GM18505 (cell line): ENCODE results near the gene TECPR2.

Source experiments
- ATAC-seq: cut with Tn5 transposase; IDR thresholded peaks from one replicate; pipeline ENCODE4 v1.9.1; 2021; ENCODE audit not compliant: unreplicated experiment
- POLR2A ChIP-seq: IDR thresholded peaks from 4 replicates; pipeline ENCODE4 v1.6.1; 2011; ENCODE audit warnings: borderline replicate concordance; ENCODE audit not compliant: insufficient read depth, insufficient read length; ENCODE audit errors: extremely low read depth

Gene TECPR2

GRCh38 chr14:102431751-102432150, 69.0 kb downstream of the TECPR2 start:
- no peak for ATAC-seq
- no peak for TF ChIP-seq POLR2A

DNA sequence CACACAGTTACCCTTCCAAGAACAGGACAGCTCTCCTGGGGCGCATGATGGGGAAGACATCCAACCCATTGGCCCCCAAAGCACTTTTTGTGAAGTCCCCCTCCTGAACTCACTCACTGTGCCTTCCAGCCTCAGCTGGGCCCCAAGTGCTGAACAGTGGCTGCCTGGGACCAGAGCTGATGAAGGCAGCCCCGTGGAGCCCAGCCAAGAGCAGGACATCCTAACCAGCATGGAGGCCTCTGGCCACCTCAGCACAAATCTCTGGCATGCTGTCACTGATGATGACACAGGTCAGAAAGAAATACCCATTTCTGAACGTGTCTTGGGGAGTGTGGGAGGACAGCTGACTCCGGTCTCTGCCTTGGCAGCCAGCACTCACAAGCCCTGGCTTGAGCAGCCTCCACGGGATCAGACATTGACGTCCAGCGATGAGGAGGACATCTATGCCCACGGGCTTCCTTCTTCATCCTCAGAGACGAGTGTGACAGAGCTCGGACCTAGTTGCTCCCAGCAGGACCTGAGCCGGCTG, 72.0 kb downstream of the TECPR2 start:
- no peak for TF ChIP-seq POLR2A
- no peak for ATAC-seq

GRCh38 chr14:102437997-102438915, 75.5 kb downstream of the TECPR2 start:
- ATAC-seq: no peak

DNA sequence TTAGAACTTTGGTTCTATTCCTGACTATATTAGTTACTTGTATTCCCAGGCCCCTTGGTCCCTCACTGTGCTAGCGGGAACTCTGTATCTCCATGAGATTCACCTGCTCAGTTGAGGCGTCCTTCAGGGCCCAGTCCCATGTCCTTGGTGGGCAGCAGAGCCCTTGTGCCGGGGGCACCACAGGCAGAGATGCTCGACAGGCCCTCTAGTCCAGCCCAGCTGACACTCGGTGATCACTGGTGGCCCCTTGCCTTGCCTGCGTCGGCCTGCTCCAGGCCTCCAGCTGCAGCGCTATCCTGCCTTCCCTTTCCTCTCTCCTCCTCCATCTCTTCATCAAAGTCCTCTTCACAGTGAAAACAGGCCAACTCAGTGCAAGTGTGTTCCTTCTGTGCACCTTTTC, 76.8 kb downstream of the TECPR2 start:
- no peak for TF ChIP-seq POLR2A
- ATAC-seq: no peak

More at GRCh38 chr14:102437997-102438915, 75.5 kb downstream of the TECPR2 start:
- TF ChIP-seq POLR2A: no peak

- TF ChIP-seq POLR2A: no peak
- no peak for ATAC-seq
Observed at GRCh38 chr14:102440392-102440791, 77.7 kb downstream of the TECPR2 start.

DNA sequence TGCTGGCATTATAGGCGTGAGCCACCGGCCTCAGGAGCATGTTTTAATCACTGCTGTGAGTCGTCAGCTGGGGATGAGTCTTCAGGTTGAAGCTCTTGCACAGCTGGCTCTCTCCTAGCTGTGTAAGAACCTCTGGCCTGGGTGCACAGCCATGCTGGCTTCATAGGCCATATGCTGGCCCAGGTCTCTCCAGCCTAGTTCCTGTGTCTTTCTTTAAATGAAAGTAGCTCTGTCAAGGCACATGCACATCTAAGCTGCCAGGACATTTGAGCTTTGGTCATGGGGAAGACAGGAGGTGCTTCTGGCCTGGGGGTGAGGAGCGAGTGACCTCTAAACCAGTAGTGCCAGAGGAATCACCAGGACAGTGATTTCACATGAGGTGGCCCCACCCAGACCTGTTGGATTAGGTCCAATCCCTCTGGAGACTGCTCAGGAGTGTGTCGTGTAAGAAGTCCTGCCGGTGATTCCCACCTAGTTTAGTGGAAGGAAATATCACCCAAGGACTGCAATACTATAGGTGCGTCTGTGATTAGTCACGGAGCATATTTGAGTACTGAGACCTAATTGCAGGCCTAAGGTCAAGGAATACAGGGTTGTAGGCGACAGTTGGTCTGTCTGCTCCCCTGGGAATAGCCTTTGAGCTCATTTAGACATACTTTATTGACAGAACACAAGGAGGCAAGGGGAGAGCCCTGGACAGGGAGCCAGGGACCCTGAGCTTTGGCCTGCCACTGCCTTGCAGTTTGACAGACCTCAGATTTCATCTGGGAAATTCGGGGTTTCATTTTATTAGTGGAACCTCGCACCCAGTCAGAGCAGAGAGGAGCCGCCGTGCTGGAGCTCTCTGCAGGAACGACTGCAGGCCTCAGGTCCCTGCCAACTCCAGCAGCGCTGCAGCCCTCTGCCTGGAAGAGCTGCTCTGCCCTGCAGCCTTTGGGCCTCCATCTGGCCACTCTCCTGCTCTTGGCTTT, 79.8 kb downstream of the TECPR2 start:
- TF ChIP-seq POLR2A: no peak
- ATAC-seq: no peak

GRCh38 chr14:102445066-102445465, 82.3 kb downstream of the TECPR2 start:
- TF ChIP-seq POLR2A: no peak
- no peak for ATAC-seq

DNA sequence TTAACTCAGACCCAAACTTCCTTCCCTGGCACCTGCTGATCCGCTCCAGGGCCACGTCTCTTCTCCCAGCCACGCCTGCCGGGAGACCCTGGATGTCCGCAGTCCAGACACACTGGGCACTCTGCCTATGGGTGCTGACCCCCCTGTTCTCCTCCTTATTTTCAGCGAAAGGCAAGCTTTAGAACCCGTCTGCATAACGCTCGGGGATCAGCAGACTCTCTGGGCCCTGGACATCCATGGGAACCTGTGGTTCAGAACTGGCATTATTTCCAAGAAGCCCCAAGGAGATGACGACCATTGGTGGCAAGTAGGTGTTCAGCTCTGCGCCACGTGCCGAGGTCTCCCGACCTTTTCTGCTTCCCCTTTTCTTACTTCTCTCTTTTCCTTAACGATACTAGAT, 82.9 kb downstream of the TECPR2 start:
- no peak for TF ChIP-seq POLR2A

DNA sequence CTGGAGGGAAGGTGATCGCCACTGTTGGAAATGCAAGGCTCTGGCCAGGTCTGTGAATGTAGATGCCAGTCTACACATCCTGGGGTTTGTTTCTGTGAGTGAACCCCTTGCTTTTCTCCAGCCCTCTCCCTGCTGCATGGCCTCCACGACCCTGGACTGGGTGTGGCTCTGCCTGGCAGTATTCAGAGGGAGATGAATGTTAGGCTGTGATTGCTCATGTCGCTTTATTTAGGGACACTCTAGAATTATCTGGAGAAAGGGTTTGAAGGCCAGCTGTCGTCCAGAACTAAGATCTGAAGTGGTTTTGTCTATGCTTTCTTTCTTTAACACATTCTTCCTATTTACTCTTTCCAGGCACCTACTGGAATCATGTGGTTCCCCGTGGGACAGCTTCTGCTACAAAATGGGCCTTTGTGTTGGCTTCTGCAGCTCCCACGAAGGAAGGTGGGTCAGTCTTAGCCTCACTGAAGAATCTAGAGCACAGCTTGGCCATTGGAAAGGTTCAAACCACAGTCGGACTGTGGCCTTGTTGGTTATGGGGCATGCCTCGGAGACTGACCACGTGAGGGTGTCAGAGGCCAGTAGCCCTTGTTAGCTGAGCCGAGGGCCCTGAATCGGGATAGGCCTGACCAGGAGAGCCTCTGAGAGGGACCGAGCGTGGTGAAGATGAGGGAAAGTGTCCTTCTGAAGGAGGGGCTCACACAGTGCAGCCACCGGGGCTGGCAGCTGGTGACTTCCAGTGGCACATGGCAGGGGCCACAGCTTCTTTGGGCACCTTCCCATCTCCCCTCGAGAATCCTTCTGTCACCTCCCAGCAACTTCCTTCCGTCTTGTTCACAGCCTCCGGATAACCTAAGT, 87.7 kb downstream of the TECPR2 start:
- ATAC-seq: no peak
- no peak for TF ChIP-seq POLR2A

More for the DNA sequence above, 82.9 kb downstream of the TECPR2 start:
- no peak for ATAC-seq

- TF ChIP-seq POLR2A: no peak
- ATAC-seq: no peak
Observed at GRCh38 chr14:102451064-102451352, 88.3 kb downstream of the TECPR2 start.

DNA sequence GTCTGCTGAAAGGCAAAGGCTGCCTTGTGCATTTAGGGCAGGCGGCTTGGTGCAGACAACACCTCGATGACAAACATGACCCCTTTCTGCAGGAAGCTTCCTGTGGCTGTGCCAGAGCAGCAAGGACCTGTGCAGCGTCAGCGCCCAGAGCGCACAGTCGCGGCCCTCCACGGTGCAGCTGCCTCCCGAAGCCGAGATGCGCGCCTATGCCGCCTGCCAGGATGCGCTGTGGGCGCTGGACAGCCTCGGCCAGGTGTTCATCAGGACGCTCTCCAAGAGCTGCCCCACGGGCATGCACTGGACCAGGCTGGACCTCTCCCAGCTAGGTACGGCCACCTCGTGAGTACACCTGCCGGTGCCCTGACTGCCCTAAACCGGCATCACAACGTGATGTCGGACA, 89.6 kb downstream of the TECPR2 start:
- no peak for TF ChIP-seq POLR2A
- no peak for ATAC-seq

DNA sequence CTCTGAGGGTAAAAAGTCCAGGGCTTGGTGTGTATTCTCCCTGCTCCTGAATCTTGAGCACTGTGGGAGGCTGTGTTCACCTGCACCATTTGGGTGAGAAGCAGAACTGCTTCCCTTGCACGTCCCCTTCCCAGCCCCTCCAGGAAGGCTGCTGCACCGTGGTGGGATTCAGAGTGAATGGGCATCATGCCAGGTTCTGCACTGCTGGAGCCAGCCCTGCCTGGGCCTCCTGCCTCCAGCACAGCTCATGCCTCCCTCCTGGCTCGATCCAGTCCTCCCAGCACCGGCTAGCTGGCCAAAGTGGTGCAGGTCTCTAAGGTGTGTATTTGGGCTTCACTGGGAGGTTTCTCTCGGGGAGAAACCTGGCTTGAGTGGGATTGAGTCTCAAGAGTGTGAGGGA, 92.0 kb downstream of the TECPR2 start:
- no peak for TF ChIP-seq POLR2A
- no peak for ATAC-seq
